Endothelial cell of umbilical vein (primary cell): Measurements from ENCODE around the gene ALOX15. TPM values are rescaled to one million over a fixed set of nuclear protein-coding genes. Genes with fewer than 3 reads are reported as not detected.

ENCODE experiments used
- BruUV-seq: library from RNA; stranded (reverse); fragments of 400-500 nt; replicated peaks from 2 replicates; lab custom pipeline; 2021; lab: Mats Ljungman, UMichigan
- CTCF ChIA-PET: fragments of 300-600, 350-600 bp; sonication (Branson Sonifier 250); formaldehyde crosslinking; loops from one replicate; lab custom pipeline; 2021; ENCODE audit warnings: antibody characterized with exemption, inconsistent platforms; lab: Charles Lee
- POLR2A ChIA-PET: fragments of 300-600, 350-600 bp; sonication (Branson Sonifier 250); formaldehyde crosslinking; loops from one replicate; lab custom pipeline; 2021; ENCODE audit warnings: antibody characterized with exemption, inconsistent platforms; lab: Charles Lee
- DNase-seq: peaks from one replicate; pipeline ENCODE4 v3.0.0-alpha.2; 2011; ENCODE audit warnings: low read depth, low spot score
- FAIRE-seq: peaks from 2 replicates; lab custom pipeline; 2011; peaks lifted over from hg19 to GRCh38; lab: Jason Lieb, UNC
- H2AFZ ChIP-seq: 2 replicates; pipeline ENCODE4 v1.6.0; 2012; ENCODE audit warnings: low read depth, low read length, control low read depth, inconsistent platforms
- H3K27ac ChIP-seq: 2 replicates; pipeline ENCODE4 v1.5.1; 2011; ENCODE audit warnings: low read depth, mild to moderate bottlenecking, control low read depth, low read length, moderate library complexity; ENCODE audit not compliant: insufficient read depth
- H3K27me3 ChIP-seq, 2 experiments: 2 replicates each; pipeline versions ENCODE4 v1.6.0 to v1.6.1; 2011; ENCODE audit warnings: low read length in 2 of 2, mixed read lengths in 1 of 2; ENCODE audit not compliant: control insufficient read depth in 2 of 2, insufficient read depth in 2 of 2
- H3K36me3 ChIP-seq, 2 experiments: 2 replicates in 1 of 2; 3 replicates in 1 of 2; pipeline ENCODE4 v1.5.1; 2011; ENCODE audit warnings: low read length in 2 of 2, mild to moderate bottlenecking in 1 of 2, moderate library complexity in 1 of 2; ENCODE audit not compliant: control insufficient read depth in 2 of 2, insufficient read depth in 2 of 2; ENCODE audit errors: extremely low read depth in 1 of 2
- H3K4me1 ChIP-seq: 3 replicates; pipeline ENCODE4 v1.5.1; 2011; ENCODE audit warnings: mild to moderate bottlenecking, low read length; ENCODE audit not compliant: control insufficient read depth, insufficient read depth; ENCODE audit errors: extremely low read depth
- H3K4me2 ChIP-seq: 2 replicates; pipeline ENCODE4 v1.6.1; 2011; ENCODE audit warnings: low read length, control low read depth, mixed read lengths; ENCODE audit not compliant: insufficient read depth
- H3K4me3 ChIP-seq, 3 experiments: fragments of 200-600 bp in 1 of 3; sonication (generic), shearing (Covaris generic) in 1 of 3; replicated peaks in 1 of 3; 2 replicates each; pipeline ENCODE4 v1.5.1; 2011 to 2016; ENCODE audit warnings: control low read depth in 3 of 3, low read length in 3 of 3, mild to moderate bottlenecking in 2 of 3, inconsistent platforms in 1 of 3, low read depth in 1 of 3, moderate library complexity in 1 of 3; ENCODE audit not compliant: insufficient read depth in 1 of 3
- H3K79me2 ChIP-seq: 2 replicates; pipeline ENCODE4 v1.6.0; 2012; ENCODE audit warnings: low read length, inconsistent platforms; ENCODE audit not compliant: control insufficient read depth, insufficient read depth
- H3K9ac ChIP-seq: replicated peaks from 2 replicates; pipeline ENCODE3; 2011; ENCODE audit warnings: low read length, control low read depth; ENCODE audit not compliant: insufficient read depth; ENCODE audit errors: extremely low read depth
- H3K9me1 ChIP-seq: replicated peaks from 3 replicates; pipeline ENCODE4 v1.6.0; 2011; ENCODE audit warnings: mild to moderate bottlenecking, low read length; ENCODE audit not compliant: control insufficient read depth, insufficient read depth; ENCODE audit errors: extremely low read depth
- H3K9me3 ChIP-seq: replicated peaks from 2 replicates; pipeline ENCODE4 v1.5.1; 2012; ENCODE audit warnings: low read length, inconsistent platforms; ENCODE audit not compliant: control insufficient read depth, insufficient read depth
- H4K20me1 ChIP-seq: replicated peaks from 2 replicates; pipeline ENCODE3; 2011; ENCODE audit warnings: mild to moderate bottlenecking, low read length; ENCODE audit not compliant: control insufficient read depth, insufficient read depth; ENCODE audit errors: extremely low read depth
- EZH2 ChIP-seq: IDR thresholded peaks from 2 replicates; pipeline ENCODE4 v1.6.1; 2012; ENCODE audit warnings: borderline replicate concordance, low read depth, mild to moderate bottlenecking, moderate library complexity, low read length, inconsistent platforms; ENCODE audit not compliant: severe bottlenecking
- POLR2AphosphoS5 ChIP-seq: IDR thresholded peaks from 2 replicates; pipeline ENCODE4 v1.6.1; 2012; ENCODE audit warnings: low read depth, mild to moderate bottlenecking, control low read depth, low read length, moderate library complexity; ENCODE audit not compliant: insufficient read depth
- dilution Hi-C: fragments of 300-500 bp; cut with MboI; formaldehyde crosslinking; loops from one replicate; pipeline ENCODE4 v1.15.0; 2019; ENCODE audit warnings: low sequenced_read_pairs; ENCODE audit not compliant: extremely low pct_ligation_motif_present
- intact Hi-C: fragments of 100-400 bp; cut with micrococcal nuclease; formaldehyde crosslinking; loops from one replicate; pipeline ENCODE4 v1.10.0; 2022
- polyA plus RNA-seq, 4 experiments: library from polyadenylated mRNA; depleted of rRNA in 3 of 4; stranded (reverse) in 3 of 4; unstranded in 1 of 4; fragments of >200 nt; gene quantifications; 2 replicates each; pipeline versions ENCODE4 v1.2.1 to v1.2.3, GENCODE V29; 2011 to 2012; ENCODE audit warnings: missing spikeins in 1 of 4
- total RNA-seq: library from RNA; stranded (reverse); gene quantifications from 2 replicates; pipeline ENCODE4 v1.2.3, GENCODE V29; 2021
- TF ChIP-seq, protein P1 (sequence below), 2 donors: IDR thresholded peaks; 1 replicate in 1 of 2; 2 replicates in 1 of 2; pipeline ENCODE4 v1.5.1; 2011; ENCODE audit warnings: low read length in 2 of 2, mild to moderate bottlenecking in 2 of 2, moderate library complexity in 2 of 2, control low read depth in 1 of 2, inconsistent platforms in 1 of 2, low read depth in 1 of 2; ENCODE audit not compliant: insufficient read depth in 1 of 2; ENCODE audit errors: extremely low read depth in 1 of 2

ALOX15 gene
- total and polyA plus RNA-seq, 2 donors (not counting 3 experiments of a cell fraction or from before 2014, with no cell fraction given) = not detected

DNA sequence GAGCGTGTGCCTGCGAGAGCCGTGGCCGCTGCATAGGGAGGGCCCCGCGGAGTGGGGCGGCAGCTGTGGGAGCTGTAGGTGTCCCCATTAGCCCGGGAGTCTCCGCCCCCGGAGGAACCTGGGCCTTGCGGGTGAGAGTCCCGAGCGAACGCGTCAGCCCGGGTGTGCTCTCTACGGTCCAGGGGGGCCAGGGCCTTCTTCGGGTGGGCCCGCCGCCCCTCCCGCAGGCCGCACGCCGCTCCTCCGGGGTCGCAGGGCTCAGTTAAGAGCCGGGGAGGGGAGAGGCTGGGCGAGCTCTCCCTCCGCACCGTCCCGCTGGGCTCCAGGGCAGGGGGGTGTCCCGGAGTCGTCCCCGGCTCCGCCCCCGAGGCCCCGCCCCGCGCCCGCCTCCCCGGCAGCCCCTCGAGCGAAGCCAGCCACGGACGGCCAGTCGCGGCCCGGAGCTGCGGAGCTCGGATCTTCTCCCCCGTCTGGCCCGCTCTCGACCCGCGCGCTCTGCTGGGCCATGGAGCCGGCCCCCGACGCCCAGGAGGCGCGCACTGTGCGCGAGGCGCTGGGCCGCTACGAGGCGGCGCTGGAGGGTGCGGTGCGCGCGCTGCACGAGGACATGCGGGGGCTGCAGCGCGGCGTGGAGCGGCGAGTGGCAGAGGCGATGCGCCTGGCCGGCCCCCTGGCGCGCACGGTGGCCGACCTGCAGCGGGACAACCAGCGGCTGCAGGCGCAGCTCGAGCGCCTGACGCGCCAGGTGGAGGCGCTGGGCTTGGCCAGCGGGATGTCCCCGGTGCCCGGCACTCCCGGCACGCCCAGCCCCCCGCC, 57.2 kb downstream of the ALOX15 start, which contains the start of gene SMTNL2:
Gene SMTNL2 (plus strand): TSS at position 429 of the 816 bp plus-strand sequence. CDS start 77 bp downstream, at position 506.
- no peak within 1 kb of the TSS for H2AFZ ChIP-seq
- no peak within 1 kb of the TSS for H3K4me2 ChIP-seq
- no peaks in the 10 kb centered on the region for H3K36me3 ChIP-seq
- BruUV-seq = no TSS peak
- no peak within 1 kb of the TSS for H3K27ac ChIP-seq
- POLR2A ChIA-PET = no interaction called here
- H4K20me1 ChIP-seq = no peaks in the 10 kb centered on the region
- no peak for FAIRE-seq
- peaks cover 29 to 35% of the 10 kb centered on the region in 2 experiments for H3K27me3 ChIP-seq
- H3K9me1 ChIP-seq = no peaks in the 10 kb centered on the region
- CTCF ChIA-PET = interaction anchor here (0.8 to 2.2 kb wide), 2 partner anchors 11 to 17 kb away, joined by 4 to 24 read pairs; no protein-coding TSS in a partner anchor
- intact Hi-C loops = no loop called here
- no peaks in the 10 kb centered on the region for H3K4me1 ChIP-seq
- dilution Hi-C loops = no loop called here
- H3K4me3 ChIP-seq = peak within 1 kb of the TSS in 1 of 3 experiments; percentile 37
- no peak within 1 kb of the TSS for H3K9ac ChIP-seq
- peak; percentile 81 for TF ChIP-seq EZH2
- TF ChIP-seq POLR2AphosphoS5 = no peak
- no peak for DNase-seq
- no peaks in the 10 kb centered on the region for H3K79me2 ChIP-seq
- H3K9me3 ChIP-seq = no peaks in the 10 kb centered on the region

DNA sequence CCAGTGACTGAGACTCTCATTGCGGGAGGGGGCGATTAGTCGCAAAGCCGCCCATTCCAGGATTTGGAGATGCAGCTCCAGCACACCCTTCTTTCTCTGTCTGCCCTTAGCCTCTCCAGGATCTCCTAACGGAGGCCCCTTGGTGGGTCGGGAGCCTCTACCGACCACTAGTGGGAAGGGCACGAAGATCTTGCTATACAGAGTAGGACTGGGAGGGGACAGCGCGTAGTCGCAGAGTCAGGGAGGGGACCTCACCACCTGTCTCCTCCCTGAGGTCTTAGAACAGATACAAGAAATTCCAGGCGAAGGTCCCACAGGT, 57.7 kb downstream of the ALOX15 start:
- no peak overlapping the region for H3K9ac ChIP-seq
- H3K9me3 ChIP-seq = no peaks in the 10 kb centered on the region
- intact Hi-C loops (no loop called here), dilution Hi-C loops (no loop called here)
- no peak overlapping the region for H3K4me2 ChIP-seq
- FAIRE-seq (peak; percentile 70), DNase-seq (peak; percentile 18)
- BruUV-seq = no TSS peak
- no peaks in the 10 kb centered on the region for H3K4me1 ChIP-seq
- ChIA-PET POLR2A (no interaction called here), CTCF (interaction anchor here (0.8 to 2.2 kb wide), 2 partner anchors 11 to 16 kb away, joined by 4 to 24 read pairs; no protein-coding TSS in a partner anchor)
- no peaks in the 10 kb centered on the region for H4K20me1 ChIP-seq
- no peaks in the 10 kb centered on the region for H3K79me2 ChIP-seq
- no peak for TF ChIP-seq POLR2AphosphoS5
- TF ChIP-seq, protein P1, sequence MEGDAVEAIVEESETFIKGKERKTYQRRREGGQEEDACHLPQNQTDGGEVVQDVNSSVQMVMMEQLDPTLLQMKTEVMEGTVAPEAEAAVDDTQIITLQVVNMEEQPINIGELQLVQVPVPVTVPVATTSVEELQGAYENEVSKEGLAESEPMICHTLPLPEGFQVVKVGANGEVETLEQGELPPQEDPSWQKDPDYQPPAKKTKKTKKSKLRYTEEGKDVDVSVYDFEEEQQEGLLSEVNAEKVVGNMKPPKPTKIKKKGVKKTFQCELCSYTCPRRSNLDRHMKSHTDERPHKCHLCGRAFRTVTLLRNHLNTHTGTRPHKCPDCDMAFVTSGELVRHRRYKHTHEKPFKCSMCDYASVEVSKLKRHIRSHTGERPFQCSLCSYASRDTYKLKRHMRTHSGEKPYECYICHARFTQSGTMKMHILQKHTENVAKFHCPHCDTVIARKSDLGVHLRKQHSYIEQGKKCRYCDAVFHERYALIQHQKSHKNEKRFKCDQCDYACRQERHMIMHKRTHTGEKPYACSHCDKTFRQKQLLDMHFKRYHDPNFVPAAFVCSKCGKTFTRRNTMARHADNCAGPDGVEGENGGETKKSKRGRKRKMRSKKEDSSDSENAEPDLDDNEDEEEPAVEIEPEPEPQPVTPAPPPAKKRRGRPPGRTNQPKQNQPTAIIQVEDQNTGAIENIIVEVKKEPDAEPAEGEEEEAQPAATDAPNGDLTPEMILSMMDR (IDR thresholded peaks at IDR 0.05; ENCODE audit: extremely low read depth in 1 of 2, insufficient read depth in 1 of 2, low read depth in 1 of 2, low read length in 2 of 2) = peak; percentile 15 to 51
- no peaks in the 10 kb centered on the region for H3K36me3 ChIP-seq
- no peak overlapping the region for H3K27ac ChIP-seq
- no peaks in the 10 kb centered on the region for H3K9me1 ChIP-seq
- H3K27me3 ChIP-seq = peaks cover 29 to 35% of the 10 kb centered on the region in 2 experiments
- H3K4me3 ChIP-seq = peak overlapping the region in 1 of 3 experiments; percentile 37
- H2AFZ ChIP-seq = no peak overlapping the region
